ENCODE data around the gene TBCK.
"Not testable (repeated sequence)": the region's sequence is repeated elsewhere in the genome, so short reads cannot be mapped to it uniquely, and the experiment has no call there.

Gene TBCK

GRCh38 chr4:106284227-106284626 is 31.8 kb downstream of the TBCK start:
- DNase-seq (ENCODE audit: low spot score): no peak

DNA sequence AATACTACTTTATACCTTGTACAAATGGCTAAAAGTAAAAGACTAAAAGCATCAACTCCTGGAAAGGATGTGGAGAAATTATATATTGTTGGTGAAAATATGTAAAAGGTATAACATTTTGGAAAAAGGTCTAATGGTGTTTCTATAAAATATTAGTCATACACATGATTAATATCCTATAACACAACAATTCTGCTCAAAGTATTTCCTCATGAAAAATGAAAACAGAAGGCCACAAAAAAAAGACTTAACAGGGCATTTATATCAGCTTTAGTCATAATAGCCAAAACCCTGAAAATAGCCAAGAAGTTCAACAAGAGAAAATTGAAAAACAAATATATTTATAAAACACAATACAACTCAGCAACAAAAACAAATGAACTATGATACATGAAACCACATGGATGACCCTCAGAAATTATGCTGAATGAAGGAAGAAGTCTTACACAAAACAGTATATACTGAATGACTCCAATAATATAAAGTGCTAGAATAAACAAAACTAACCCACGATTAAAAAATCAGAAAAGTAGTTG is 38.8 kb downstream of the TBCK start:
- DNase-seq (ENCODE audit: low spot score): no peak

DNA sequence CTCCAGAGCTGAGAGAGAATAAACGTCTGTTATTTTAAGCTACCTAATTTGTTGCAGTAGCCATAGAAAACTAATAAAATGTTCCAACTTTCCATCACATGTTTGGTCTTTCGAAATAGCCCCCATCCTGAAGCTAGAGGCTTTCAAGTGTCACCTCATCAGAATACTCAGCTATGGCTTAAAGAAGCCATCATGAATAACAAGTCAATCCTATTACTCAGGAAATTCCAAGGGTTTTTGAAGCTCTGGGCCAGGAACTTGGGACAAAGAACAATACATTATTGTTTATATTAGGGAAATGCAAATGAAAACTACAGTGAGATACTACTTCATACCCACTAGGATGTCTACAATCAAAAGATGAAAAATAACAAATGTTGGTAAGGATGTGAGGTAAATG is 42.2 kb downstream of the TBCK start:
- DNase-seq (ENCODE audit: low spot score): no peak

DNA sequence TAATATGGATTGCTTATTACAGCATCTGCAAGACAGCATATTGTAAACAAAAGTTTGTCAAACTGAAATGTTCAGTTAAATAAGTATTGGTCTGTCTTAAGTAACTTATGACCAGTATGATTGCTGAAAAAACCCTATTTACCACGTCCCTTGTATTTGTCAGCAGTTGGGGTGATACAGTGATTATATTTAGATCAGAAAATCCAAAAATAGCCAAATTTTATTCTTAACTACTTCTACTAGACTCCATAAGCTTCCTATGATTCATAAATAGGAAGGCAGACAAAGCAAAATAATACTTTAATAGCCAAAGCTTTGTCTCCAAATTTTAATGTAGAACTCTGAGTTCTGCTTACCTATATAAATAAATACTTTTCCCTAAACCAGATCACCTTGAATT is 45.3 kb downstream of the TBCK start:
- no peak for DNase-seq (ENCODE audit: low spot score)

DNA sequence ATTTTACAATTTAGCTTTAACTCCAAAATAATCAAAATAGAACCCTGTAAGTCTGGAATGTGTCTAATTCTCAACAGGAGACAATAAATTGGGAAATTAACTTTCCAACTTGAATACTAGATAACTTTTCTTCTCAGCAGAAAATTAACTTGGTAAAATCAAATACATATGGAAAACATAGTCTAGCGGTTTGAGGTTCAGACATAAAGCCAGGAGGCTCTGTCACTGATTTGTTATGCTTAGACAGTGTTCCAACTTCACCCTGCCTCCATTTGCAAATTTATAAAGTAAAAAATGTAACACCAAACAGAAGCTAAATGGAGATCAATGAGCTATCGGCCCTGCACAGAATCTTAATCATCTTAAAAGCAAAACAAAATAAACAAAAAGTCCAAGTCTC is 46.3 kb downstream of the TBCK start:
- no peak for DNase-seq (ENCODE audit: low spot score)

DNA sequence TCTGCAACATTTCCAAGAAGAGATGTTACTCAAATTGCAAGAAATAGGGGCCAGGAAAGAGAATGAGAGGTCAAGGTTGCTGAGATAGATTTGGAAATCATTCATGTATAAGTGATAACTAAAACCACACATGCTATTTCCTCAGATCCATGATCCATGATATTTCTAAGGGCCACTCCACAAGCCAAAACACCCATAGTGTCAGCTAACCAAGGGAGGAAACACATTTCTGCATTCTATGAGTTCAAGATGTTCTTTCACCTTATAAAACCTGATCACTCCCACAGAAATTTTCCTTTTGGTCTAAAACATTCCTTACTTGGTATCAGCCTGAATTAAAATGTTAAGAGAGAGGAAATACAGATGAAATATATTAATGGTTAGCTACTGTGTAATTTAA is 47.2 kb downstream of the TBCK start:
- no peak for DNase-seq (ENCODE audit: low spot score)

DNA sequence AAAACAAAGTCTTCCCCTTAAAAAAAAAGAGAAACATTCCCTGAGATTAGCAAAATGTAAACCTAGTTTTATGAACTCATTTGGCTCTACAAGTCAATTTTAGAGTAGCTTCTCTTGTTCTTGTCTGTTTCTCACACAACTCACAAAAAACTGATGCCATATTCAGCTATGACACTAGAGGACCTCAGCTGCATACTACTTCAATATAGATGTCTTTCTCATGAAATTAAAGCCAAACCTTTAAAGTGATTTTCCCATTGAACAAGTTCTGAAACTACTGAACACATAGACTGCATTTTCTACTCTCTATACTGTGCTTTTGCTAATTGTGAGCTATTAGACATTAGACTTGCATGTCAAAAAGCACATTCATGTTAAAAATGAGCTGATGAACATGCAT is 49.8 kb downstream of the TBCK start:
- peak; percentile 12 for DNase-seq (ENCODE audit: low spot score)

GRCh38 chr4:106264331-106264728 is 51.7 kb downstream of the TBCK start:
- DNase-seq (ENCODE audit: low spot score): no peak

DNA sequence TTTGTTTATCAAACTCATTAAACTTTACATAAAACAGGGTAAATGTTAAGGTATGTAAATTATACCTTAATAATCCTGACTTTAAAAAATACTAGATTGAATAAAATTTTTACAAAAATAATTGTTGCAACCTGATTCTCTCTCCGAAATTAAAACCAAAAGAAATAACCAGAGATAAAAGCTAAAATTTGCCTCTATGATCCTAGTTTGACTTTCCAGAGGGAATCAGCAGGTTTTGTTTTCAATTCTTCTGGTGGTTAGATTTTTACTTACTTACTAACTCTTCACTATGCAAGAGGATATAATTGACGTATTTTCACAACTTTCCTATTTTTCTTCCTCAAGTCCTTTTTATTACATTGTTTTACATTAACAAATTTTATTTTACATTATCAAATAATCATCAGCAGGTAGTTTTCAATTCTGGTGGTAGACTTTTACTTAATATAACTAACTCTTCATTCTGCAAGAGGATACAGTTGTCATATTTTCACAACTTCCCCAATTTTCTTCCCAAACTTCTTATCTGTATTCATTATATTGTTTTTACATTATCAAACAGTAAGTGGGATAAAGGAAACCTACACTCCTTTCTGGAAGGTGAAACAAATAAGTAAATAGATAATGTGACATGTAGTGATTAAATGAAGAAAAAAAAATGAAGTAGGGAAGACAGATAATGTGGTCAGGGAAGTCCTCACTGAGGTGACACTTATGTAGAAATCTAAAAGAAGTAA is 52.2 kb downstream of the TBCK start:
- no peak for DNase-seq (ENCODE audit: low spot score)

GRCh38 chr4:106261980-106262379 is 54.0 kb downstream of the TBCK start:
- no peak for DNase-seq (ENCODE audit: low spot score)

DNA sequence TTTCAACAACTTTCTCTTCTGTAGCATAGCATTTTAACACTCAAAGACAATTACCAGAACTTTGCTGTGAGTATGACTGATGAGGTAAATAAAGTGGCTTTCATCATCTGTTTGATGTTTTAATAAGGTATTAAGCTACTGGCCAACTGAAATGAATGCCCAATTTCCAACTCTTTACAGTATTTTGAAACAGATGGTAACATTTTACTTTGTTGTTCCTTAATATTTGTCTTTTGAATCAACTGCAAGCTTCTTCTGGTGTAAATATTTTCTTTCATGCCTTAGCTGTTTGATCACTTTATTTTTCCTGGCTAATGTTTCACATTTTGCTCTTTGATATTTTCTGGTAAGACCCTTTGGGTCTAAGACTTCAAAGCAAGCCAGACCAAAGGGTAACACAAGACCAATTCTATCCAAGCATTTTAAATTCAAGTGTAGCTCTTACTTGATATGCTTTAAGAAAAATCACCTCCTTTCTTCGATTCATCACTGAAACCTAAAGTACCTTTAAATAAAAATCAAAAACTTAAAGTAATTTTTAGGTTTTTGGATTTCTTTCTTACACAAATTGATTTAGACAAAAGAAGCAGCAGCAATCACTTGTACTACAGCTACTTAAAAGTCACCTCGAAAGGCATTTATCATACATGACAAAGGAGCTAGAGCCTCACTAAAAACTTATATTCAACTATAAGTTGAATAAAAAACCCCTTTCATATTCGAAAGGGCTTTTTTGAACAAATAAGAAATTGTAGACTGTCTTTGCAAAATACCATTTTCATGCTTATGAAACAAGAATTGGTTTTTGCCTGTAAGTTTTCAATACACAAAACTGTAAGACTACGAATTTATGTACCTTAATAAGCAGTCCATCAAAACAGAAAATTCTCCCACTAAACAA is 57.6 kb downstream of the TBCK start:
- DNase-seq (ENCODE audit: low spot score): no peak

DNA sequence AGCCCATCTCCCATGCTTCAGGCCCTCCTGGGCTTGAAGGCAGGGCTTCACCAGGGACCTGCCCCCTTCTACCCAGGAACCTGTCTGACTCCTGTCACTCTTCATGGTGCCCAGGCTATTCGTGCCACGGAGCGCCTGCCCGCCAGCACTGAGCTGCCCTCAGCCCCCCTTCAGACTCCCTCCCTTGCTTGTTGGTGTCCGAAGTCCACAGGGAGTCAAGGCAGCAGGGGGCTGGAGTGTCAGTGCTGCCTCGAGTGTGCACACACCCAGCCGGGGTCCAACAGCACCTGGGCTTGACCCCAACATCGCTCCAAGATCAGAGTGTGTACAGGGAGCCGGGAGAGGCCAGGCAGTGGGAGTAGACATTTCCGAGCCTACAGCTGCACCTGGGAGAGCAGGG is 59.8 kb downstream of the TBCK start:
- DNase-seq (ENCODE audit: low spot score): no peak

GRCh38 chr4:106255195-106255594 is 60.8 kb downstream of the TBCK start:
- DNase-seq (ENCODE audit: low spot score): no peak

DNA sequence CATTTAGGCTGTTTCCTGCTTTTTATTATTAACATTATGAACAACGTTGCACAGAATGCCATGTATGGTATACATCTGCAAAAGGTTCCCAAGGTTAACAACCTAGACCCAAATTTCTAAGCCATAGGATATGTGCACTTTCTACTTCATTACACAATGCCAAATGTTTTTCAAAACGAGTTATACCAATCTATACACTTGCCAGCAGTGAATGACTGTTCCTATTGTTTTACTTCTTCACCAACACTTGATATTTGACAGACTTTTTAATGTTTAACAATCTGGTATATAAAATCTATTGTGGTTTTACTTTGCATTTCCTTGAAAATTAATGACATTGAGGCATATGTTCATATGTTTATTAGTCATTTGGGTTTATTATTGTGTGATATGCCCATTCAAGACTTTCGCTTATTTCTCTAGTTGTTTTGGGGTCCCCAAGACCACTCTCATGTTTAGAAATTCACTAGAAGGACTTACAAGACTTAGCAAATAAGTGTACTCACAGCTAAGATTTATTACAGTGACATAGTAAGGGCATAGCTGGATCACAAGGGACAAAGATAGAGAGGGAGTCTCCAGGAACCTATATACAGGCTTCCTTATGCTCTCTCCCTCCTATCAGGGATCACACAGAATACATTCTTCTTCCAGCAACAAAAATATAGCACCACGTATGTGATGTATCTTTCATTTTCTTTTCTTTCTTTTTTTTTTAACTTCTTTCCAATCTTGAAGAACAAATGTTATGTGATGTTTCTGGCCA is 62.5 kb downstream of the TBCK start:
- no peak for DNase-seq (ENCODE audit: low spot score)

DNA sequence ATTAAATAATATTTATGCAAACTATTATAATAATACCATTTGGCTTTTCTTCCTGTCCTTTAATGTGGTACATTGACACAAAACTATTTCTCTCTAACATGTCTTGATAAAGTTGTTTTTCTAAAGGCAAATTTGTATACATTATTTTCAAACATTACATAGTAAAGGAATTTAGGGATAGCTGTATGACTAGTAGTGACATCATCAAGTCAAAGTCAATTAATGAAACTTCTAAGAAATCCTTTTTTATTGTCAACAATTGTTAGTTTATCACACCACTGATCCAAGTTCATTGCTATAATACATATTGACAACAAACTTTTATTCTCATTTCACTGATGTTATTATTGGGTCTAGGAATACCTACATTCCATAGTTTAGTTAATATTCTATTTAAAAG is 68.4 kb downstream of the TBCK start:
- DNase-seq (ENCODE audit: low spot score): no peak

- DNase-seq (ENCODE audit: low spot score): no peak
Measured at GRCh38 chr4:106246441-106246840, 69.6 kb downstream of the TBCK start.

DNA sequence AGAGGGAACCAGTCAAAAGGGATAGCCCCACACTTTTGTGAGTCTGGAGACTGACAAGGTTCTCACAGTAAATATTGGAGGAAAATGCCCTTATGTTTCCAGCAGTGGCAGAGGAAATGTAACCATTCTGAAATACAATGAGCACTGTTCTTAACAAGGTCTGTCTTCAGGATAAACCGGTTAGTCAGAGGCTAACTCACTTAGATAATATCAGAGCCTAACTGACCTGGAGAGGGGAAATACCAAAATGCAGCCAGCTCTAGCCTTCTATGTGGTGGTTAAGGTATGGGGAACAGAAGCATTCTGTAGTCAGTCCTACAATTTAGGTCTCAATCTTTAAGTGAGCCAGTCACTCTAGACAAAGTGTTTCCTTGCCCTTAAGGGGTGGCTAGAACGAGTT is 70.8 kb downstream of the TBCK start:
- DNase-seq (ENCODE audit: low spot score): no peak

DNA sequence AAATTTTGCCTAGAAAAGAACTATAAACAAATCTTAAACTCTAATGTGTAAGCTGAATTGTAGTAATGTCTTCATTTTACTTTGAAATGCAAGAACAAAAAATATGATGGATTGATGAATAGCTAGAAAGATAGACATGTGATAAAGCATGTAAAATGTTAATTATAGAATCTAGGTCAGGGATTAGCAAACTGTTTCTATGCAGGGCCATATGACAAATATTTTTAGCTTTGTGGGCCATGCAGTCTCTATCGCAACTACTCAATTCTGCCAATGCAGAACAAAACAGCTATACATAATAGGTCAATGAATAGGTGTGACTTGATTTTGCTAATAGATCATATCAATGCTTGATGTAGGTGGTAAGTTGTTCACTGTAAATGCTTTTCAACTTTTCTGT is 75.3 kb downstream of the TBCK start:
- no peak for DNase-seq (ENCODE audit: low spot score)

DNA sequence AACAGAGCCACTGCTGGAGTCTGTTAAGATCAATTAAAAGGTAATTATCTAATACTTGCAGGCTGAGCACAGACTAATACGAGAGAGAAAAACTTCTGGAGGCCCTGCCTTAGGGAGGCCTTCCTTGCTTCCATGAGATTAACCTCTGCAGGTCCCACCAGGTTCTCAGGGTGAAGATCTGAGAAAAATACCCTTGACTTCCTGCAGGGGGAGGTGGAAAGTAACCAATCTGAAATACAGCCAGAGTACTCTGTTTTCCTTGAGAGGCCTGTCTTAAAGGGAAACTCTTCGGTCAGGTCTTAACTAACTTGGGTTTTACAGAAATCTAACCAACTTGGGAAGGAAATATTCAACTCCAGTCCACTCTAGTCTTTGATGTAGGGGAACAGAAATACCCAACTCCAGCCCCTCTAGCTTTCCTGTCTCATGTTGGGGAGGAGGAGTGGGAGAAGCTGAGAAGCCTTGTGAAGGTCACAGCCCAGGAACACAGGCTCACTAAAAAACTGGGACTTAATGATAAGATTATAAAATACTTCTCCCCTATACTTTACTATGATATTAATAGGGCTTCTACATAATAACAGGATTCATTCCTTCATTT is 77.1 kb downstream of the TBCK start:
- peak; percentile 53 for DNase-seq (ENCODE audit: low spot score)

- no peak for DNase-seq (ENCODE audit: low spot score)
Measured at GRCh38 chr4:106231931-106232330, 84.1 kb downstream of the TBCK start.

GRCh38 chr4:106222548-106222947 is 93.5 kb downstream of the TBCK start:
- DNase-seq (ENCODE audit: low spot score): no peak

- DNase-seq (ENCODE audit: low spot score): not testable (repeated sequence)
Measured at GRCh38 chr4:106213291-106213690, 102.7 kb downstream of the TBCK start.

All from iPS-NIHi11 (cell line).